HG03139 (cell line): ENCODE data around the gene FAM20C.

Experiments used
- ATAC-seq: cut with Tn5 transposase; IDR thresholded peaks from one replicate; pipeline ENCODE4 v1.9.1; 2021; ENCODE audit not compliant: unreplicated experiment

The FAM20C gene

GRCh38 chr7:223118-223800 is 30.9 kb downstream of the FAM20C start:
- no peak for ATAC-seq

- no peak for ATAC-seq
These were observed 31.5 kb downstream of the FAM20C start for GRCh38 chr7:223861-224260.

- no peak for ATAC-seq
These were observed 34.0 kb downstream of the FAM20C start for GRCh38 chr7:226281-226895.

GRCh38 chr7:227926-228325 is 35.6 kb downstream of the FAM20C start:
- no peak for ATAC-seq

GRCh38 chr7:228610-229009 is 36.2 kb downstream of the FAM20C start:
- no peak for ATAC-seq

- ATAC-seq, result no peak
These were observed 37.0 kb downstream of the FAM20C start for GRCh38 chr7:229184-229964.

GRCh38 chr7:230274-230673 is 37.9 kb downstream of the FAM20C start:
- no peak for ATAC-seq

GRCh38 chr7:231030-231857 is 38.9 kb downstream of the FAM20C start:
- ATAC-seq, result no peak

- ATAC-seq, result no peak
These were observed 39.5 kb downstream of the FAM20C start for GRCh38 chr7:231858-232246.

- ATAC-seq, result no peak
These were observed 40.3 kb downstream of the FAM20C start for GRCh38 chr7:232410-233248.

- no peak for ATAC-seq
These were observed 41.1 kb downstream of the FAM20C start for GRCh38 chr7:233249-234035.

- no peak for ATAC-seq
These were observed 41.8 kb downstream of the FAM20C start for GRCh38 chr7:234051-234707.

- ATAC-seq, result no peak
These were observed 42.6 kb downstream of the FAM20C start for GRCh38 chr7:234708-235553.

GRCh38 chr7:235576-236395 is 43.4 kb downstream of the FAM20C start:
- ATAC-seq, result no peak

GRCh38 chr7:236967-237366 is 44.6 kb downstream of the FAM20C start:
- no peak for ATAC-seq

- ATAC-seq, result no peak
These were observed 45.0 kb downstream of the FAM20C start for GRCh38 chr7:237385-237784.

GRCh38 chr7:240146-240676 is 47.8 kb downstream of the FAM20C start:
- ATAC-seq, result no peak
